ENCODE results near the gene C19orf12. TPM values are rescaled to one million over a fixed set of nuclear protein-coding genes. Genes with fewer than 3 reads are reported as not detected.

Gene C19orf12
- total and polyA plus RNA-seq, 2 of the 13 experiments (the other 11 are each of a cell fraction or from before 2014, with no cell fraction given): 17.7 to 34.4 TPM

DNA sequence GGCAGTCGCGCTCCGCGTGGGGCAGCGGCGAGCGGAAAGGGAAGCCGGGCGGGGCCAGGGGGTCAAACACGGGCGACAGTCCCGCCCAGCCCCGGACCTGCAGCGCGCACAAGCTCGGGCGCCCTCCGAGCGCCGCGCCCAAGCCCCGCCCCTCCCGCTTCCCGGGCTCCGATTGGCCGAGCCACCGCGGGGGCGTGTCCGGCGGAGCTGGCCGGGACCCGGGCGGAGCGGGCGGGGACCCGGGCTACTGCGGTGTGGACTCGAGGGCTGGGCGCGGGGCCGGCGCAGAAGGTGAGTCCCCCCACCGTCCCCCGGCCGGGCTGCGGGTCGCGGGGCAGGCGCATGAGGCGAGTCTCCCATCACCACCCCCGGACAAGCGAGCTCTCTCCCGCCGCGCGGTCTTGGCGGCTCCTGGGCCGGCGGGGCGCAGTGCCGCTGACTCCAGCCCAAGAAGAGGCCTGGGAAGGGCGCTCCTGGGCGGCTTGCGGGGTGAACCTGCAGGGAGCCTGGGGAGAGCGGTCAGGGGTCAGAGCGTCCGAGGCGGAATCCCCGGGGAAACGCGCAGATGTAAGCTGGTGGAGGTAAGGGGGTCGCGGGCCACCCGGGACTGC is 49.7 kb downstream of the C19orf12 start, which contains the start of gene PLEKHF1 (continued):
- TF ChIP-seq ZNF441 (CRISPR knock-in tag; IDR thresholded peaks at IDR 0.05; ENCODE audit: borderline replicate concordance): no peak
- TF ChIP-seq THAP11 (CRISPR knock-in tag; IDR thresholded peaks at IDR 0.05): no peak
- no peak for TF ChIP-seq ATAD3A (CRISPR knock-in tag; IDR thresholded peaks at IDR 0.05)
- TF ChIP-seq POLR2G (IDR thresholded peaks at IDR 0.05; ENCODE audit: low read depth, low read length): no peak
- TF ChIP-seq, protein P1, sequence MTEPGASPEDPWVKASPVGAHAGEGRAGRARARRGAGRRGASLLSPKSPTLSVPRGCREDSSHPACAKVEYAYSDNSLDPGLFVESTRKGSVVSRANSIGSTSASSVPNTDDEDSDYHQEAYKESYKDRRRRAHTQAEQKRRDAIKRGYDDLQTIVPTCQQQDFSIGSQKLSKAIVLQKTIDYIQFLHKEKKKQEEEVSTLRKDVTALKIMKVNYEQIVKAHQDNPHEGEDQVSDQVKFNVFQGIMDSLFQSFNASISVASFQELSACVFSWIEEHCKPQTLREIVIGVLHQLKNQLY (CRISPR knock-in tag; IDR thresholded peaks at IDR 0.05): no peak
- TF ChIP-seq HOXD1 (CRISPR knock-in tag; IDR thresholded peaks at IDR 0.05): no peak
- no peak for TF ChIP-seq KMT2B (CRISPR knock-in tag; IDR thresholded peaks at IDR 0.05)
- TF ChIP-seq ZNF260 (CRISPR knock-in tag; IDR thresholded peaks at IDR 0.05; ENCODE audit: borderline replicate concordance, low read depth): no peak
- TF ChIP-seq MIER3 (CRISPR knock-in tag; IDR thresholded peaks at IDR 0.05; ENCODE audit: borderline replicate concordance): no peak
- TF ChIP-seq YY1 (IDR thresholded peaks at IDR 0.05; ENCODE audit: insufficient read depth, insufficient replicate concordance, low read depth, low read length): no peak
- no peak for TF ChIP-seq RFX5 (IDR thresholded peaks at IDR 0.05; ENCODE audit: low read depth, low read length)
- TF ChIP-seq, protein P2, sequence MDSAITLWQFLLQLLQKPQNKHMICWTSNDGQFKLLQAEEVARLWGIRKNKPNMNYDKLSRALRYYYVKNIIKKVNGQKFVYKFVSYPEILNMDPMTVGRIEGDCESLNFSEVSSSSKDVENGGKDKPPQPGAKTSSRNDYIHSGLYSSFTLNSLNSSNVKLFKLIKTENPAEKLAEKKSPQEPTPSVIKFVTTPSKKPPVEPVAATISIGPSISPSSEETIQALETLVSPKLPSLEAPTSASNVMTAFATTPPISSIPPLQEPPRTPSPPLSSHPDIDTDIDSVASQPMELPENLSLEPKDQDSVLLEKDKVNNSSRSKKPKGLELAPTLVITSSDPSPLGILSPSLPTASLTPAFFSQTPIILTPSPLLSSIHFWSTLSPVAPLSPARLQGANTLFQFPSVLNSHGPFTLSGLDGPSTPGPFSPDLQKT (CRISPR knock-in tag; IDR thresholded peaks at IDR 0.05; ENCODE audit: borderline replicate concordance): no peak
- TF ChIP-seq, protein P3, sequence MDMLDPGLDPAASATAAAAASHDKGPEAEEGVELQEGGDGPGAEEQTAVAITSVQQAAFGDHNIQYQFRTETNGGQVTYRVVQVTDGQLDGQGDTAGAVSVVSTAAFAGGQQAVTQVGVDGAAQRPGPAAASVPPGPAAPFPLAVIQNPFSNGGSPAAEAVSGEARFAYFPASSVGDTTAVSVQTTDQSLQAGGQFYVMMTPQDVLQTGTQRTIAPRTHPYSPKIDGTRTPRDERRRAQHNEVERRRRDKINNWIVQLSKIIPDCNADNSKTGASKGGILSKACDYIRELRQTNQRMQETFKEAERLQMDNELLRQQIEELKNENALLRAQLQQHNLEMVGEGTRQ (IDR thresholded peaks at IDR 0.05; ENCODE audit: low read depth, low read length): no peak
- TF ChIP-seq, protein P3 (CRISPR knock-in tag; IDR thresholded peaks at IDR 0.05; ENCODE audit: borderline replicate concordance): no peak
- TF ChIP-seq ZFP62 (CRISPR knock-in tag; IDR thresholded peaks at IDR 0.05): no peak
- TF ChIP-seq, protein P4, sequence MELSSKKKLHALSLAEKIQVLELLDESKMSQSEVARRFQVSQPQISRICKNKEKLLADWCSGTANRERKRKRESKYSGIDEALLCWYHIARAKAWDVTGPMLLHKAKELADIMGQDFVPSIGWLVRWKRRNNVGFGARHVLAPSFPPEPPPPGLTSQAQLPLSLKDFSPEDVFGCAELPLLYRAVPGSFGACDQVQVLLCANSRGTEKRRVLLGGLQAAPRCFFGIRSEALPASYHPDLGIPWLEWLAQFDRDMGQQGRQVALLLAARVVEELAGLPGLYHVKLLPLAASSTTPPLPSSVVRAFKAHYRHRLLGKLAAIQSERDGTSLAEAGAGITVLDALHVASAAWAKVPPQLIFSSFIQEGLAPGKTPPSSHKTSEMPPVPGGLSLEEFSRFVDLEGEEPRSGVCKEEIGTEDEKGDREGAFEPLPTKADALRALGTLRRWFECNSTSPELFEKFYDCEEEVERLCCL (CRISPR knock-in tag; IDR thresholded peaks at IDR 0.05; ENCODE audit: borderline replicate concordance): no peak
- TF ChIP-seq, protein P5, sequence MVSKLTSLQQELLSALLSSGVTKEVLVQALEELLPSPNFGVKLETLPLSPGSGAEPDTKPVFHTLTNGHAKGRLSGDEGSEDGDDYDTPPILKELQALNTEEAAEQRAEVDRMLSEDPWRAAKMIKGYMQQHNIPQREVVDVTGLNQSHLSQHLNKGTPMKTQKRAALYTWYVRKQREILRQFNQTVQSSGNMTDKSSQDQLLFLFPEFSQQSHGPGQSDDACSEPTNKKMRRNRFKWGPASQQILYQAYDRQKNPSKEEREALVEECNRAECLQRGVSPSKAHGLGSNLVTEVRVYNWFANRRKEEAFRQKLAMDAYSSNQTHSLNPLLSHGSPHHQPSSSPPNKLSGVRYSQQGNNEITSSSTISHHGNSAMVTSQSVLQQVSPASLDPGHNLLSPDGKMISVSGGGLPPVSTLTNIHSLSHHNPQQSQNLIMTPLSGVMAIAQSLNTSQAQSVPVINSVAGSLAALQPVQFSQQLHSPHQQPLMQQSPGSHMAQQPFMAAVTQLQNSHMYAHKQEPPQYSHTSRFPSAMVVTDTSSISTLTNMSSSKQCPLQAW (CRISPR knock-in tag; IDR thresholded peaks at IDR 0.05): no peak
- TF ChIP-seq KLF16 (CRISPR knock-in tag; IDR thresholded peaks at IDR 0.05): no peak
- TF ChIP-seq, protein P6, sequence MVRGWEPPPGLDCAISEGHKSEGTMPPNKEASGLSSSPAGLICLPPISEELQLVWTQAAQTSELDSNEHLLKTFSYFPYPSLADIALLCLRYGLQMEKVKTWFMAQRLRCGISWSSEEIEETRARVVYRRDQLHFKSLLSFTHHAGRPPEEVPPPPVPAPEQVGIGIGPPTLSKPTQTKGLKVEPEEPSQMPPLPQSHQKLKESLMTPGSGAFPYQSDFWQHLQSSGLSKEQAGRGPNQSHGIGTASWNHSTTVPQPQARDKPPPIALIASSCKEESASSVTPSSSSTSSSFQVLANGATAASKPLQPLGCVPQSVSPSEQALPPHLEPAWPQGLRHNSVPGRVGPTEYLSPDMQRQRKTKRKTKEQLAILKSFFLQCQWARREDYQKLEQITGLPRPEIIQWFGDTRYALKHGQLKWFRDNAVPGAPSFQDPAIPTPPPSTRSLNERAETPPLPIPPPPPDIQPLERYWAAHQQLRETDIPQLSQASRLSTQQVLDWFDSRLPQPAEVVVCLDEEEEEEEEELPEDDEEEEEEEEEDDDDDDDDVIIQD (CRISPR knock-in tag; IDR thresholded peaks at IDR 0.05; ENCODE audit: low read depth): no peak
- TF ChIP-seq SMAD3 (CRISPR knock-in tag; IDR thresholded peaks at IDR 0.05): no peak
- no peak for TF ChIP-seq SP2 (CRISPR knock-in tag; IDR thresholded peaks at IDR 0.05)
- TF ChIP-seq HMG20A (CRISPR knock-in tag; IDR thresholded peaks at IDR 0.05; ENCODE audit: borderline replicate concordance): no peak
- TF ChIP-seq ZBTB1 (CRISPR knock-in tag; IDR thresholded peaks at IDR 0.05; ENCODE audit: borderline replicate concordance): no peak
